COLO829 (cell line): ENCODE results near the gene ZNF784.

Experiments used
- DNase-seq: peaks from one replicate; pipeline ENCODE4 v3.0.0; 2012; ENCODE audit warnings: low spot score

ZNF784 gene

GRCh38 chr19:55656552-55656951 lies 32.2 kb upstream of the ZNF784 start:
- no peak for DNase-seq

DNA sequence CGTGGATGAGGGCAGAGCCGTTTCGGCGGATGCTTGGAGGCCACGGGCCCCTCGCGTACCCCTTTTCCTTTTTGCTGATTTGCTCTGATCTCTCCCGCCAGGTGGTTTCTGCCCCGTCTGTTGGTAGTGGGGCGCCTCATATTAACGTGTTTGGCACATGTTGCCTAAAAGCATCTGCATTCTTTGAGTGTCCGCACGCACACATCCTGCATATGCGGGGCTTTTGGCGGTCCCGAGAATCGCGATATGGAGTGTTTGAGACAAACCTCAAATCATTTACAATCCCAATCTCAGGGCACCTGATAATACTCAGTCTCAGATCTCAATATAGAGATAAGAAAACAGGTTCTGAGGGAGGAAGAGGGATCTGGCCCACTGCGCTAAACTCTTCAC lies 31.3 kb upstream of the ZNF784 start:
- DNase-seq: no peak

- DNase-seq: peak; percentile 94
Observed at GRCh38 chr19:55654868-55655647, 30.7 kb upstream of the ZNF784 start, which contains the start of gene U2AF2. TSS of gene U2AF2 (plus strand) at chr19:55655035. CDS start at chr19:55655105, 70 bp downstream.

DNA sequence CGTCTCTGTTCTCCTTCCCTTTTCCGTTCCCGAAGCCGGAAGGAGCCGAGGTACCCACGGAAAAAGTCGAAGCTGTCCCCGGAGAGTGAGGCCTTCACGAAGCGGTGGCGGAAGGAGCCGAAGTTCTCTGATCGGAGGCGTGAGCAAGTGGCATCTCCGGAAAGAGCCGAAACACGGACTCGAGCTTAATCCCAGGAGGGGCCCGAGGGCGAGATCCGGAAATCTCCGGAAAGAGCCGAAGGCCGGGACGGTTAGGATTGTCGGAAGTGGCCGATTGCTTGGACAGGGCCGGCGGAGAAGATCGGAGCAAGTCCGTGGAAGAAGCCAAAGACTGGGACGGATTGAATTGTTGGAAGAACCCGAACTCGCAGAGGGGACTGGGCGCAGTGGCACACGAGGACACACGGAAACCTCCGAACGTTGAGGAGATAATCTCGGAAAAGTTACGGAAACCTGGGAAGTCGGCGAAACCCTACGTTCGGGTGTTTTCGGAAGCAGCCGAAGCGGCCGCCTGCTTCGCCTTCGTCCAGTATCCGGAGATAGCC lies 30.0 kb upstream of the ZNF784 start:
- peak; percentile 98 for DNase-seq

DNA sequence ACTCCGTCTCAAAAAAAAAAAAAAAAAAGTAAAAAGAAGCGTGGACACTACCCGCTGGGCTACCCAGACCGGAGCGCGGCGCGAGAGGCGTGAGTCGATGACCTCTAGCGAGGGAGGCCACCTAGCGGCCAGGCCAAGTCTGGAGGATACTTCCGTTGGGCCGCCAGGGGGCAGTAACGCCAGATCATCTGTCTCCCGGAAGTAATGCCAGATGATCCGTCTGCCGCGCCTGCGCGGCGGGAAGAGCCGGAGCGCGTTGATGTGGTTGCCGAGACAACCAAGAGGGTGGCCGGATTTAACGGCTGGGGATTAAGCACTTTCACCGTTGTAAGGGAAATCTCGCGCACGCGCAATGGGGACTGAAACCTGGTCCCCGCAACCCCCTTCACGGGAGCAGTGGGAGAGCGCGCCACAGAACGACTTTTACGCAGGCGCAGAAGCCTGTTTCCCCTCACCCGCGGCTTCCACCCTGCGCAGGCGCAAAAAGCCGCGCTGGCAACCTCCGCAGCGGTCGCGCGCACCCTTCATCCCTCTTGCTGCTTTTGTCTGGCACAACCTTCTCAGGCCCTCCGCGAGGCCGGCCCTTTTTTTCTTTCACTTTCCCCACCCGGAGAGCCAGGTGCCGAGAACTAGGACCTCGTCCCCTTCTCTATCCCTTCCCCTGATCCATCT lies 29.4 kb upstream of the ZNF784 start:
- DNase-seq: peak; percentile 98

DNA sequence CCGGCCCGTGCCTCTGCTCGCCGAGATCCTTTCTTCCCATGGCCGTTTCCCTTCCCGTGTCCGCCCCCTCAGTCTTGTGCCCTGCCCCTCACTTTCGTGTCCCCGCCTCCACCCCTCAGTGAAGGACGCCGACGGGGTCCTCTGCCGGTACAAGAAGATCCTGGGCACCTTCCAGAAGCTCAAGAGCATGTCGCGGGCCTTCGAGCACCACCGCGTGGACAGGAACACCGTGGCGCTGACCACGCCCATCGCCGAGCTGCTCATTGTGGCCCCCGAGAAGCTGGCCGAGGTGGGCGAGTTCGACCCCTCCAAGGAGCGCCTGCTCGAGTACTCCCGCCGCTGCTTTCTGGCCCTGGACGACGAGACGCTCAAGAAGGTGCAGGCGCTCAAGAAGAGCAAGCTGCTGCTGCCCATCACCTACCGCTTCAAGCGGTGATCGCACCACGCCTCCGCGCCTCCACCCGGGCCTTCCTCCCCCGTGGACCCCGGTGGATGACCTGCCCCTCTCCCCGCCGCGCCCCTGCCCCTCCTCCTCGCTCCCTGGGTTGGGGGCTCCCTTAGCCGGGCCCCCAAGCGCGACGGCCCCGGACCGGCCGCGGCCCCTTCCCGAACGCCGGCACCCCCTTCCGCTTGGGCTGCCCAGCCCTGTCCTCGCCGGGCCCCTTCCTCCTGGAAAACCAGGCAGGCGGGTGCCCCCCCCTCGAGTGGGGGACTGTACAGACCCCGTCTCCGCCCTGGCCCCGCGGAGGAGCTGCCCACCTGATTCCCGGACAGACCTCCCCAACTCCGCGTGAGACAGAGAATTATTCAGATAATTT lies 28.2 kb upstream of the ZNF784 start:
- DNase-seq: no peak

DNA sequence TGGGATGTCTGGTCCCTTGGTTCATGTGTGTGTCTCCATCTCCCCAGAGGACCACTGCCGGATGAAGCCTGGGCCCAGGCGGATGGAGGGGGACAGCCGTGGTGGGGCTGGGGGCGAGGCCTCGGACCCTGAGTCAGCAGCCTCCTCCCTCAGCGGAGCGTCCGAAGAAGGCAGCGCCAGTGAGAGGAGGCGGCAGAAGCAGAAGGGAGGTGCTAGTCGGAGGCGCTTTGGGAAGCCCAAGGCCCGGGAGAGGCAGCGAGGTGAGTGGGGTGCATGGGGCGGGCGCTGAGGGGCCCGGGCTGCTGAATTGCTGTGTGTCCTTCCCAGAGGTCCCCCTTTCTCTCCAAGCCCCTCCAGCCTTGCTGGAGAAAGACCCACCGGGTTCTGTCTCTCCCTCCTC lies 26.9 kb upstream of the ZNF784 start:
- DNase-seq: no peak

DNA sequence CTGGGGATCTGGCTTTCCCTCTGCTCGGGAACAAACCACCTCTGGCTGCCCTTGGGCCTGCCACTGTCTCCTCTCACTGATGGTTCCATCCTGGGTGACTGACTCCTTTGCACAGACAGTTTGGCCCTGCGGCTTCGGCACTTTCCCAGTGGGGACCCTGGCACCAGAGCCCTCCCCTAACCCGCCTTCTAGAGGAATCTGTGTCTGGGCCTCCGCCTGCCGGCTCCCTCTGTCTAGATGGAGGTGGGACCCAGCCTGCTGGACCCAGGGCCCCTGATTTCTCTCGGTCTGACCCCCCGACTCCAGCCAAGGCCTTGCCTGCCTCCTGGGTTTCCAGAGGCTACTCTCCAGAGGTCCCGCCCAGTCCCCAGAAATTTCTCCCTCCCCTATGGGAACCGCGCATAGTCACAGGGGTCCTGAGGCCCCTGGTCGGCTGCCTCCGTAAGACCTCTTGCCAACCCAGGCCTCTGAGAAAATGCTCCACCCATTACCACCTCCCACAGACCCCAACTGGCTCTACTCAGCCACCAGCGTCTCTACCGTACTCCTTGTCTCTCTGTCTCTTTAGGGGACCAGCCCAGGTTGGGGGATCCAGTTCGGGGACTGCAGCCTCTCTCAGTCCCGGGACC lies 26.4 kb upstream of the ZNF784 start:
- no peak for DNase-seq

GRCh38 chr19:55650126-55650557 lies 25.8 kb upstream of the ZNF784 start:
- DNase-seq: no peak

GRCh38 chr19:55649268-55650125 lies 25.1 kb upstream of the ZNF784 start:
- DNase-seq: no peak

DNA sequence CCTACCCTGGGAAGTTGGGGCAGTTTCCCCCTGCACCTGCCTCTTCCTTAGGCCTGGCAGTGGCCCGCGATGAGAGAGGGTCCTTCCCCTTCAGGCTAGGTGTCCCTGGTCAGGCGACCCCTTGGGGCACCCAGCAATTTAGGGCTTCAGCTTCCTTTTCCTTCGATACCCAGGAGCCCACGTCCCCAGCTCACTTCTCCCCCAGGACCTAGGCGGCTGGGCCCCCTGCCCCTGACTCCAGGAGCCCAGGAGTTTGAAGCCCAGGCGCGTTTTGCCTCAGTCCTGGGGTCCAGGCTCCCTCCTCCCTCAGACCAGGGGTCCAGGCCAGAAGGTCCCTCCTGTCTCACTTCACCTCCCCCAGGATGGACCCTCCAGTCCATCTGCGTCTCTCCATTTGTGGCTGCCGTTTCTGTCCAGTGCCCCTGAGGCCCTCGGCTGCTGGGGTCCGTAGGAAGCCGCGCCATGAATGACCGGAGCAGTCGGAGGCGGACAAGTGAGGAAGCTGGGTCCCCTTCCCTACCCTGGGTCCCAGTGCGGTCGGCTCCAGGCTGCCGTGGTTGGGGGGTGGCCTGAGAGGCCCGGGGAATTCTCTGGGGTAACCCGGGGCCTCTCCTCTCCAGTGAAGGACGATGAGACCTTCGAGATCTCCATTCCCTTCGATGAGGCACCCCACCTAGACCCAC lies 24.4 kb upstream of the ZNF784 start:
- DNase-seq: no peak

GRCh38 chr19:55647732-55648584 lies 23.6 kb upstream of the ZNF784 start, which contains the start of gene CCDC106:
TSS of gene CCDC106 (plus strand) at chr19:55648212. CDS start at chr19:55649047, 835 bp downstream.
- no peak for DNase-seq

GRCh38 chr19:55646889-55647731 lies 22.7 kb upstream of the ZNF784 start:
- no peak for DNase-seq

- no peak for DNase-seq
Observed at GRCh38 chr19:55645512-55645881, 21.1 kb upstream of the ZNF784 start.

DNA sequence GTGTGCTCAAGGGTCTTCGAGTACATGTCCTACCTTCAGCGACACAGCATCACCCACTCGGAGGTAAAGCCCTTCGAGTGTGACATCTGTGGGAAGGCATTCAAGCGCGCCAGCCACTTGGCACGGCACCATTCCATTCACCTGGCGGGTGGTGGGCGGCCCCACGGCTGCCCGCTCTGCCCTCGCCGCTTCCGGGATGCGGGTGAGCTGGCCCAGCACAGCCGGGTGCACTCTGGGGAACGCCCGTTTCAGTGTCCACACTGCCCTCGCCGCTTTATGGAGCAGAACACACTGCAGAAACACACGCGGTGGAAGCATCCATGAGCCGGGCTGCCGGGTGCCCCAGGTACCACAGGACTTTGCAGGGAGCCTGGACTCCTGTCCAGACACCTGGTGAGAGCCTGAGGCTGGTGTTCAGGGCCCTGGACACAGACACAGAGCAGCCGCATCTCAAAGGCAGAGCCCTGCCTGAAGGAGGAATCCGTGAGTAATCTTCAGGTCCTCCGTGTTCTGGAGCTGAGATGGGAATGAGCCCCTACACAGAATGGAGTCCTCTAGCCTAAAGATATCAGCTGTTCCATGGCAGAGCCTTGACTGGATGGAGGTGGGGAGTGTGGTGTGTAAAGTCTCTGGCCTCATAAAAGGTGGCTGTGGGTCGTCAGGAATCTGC lies 20.6 kb upstream of the ZNF784 start:
- no peak for DNase-seq

- DNase-seq: no peak
Observed at GRCh38 chr19:55644191-55644833, 19.9 kb upstream of the ZNF784 start.

GRCh38 chr19:55643887-55644176 lies 19.5 kb upstream of the ZNF784 start:
- DNase-seq: no peak
